Stimulated activated CD4-positive, alpha-beta T cell treated with anti-CD3 and anti-CD28 coated beads, Interleukin-4, amount 100 ng/mL, for 24 hours (primary cell): ENCODE measurements around the gene FKBP2.

Experiments
- DNase-seq: peaks from one replicate; pipeline ENCODE4 v3.0.0-alpha.2; 2020

Gene FKBP2

GRCh38 chr11:64219755-64220154 lies 21.1 kb upstream of the FKBP2 start:
- no peak for DNase-seq

DNA sequence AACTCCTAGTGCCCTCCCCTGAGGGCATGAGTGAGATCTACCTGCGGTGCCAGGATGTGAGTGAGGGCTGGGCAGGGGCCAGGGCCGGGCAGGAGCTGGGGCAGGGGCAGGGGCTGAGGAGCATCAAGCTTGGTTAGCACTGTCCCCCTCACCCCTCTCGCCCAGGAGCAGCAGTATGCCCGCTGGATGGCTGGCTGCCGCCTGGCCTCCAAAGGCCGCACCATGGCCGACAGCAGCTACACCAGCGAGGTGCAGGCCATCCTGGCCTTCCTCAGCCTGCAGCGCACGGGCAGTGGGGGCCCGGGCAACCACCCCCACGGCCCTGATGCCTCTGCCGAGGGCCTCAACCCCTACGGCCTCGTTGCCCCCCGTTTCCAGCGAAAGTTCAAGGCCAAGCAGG lies 20.6 kb upstream of the FKBP2 start:
- no peak for DNase-seq

GRCh38 chr11:64220798-64221197 lies 20.1 kb upstream of the FKBP2 start:
- no peak for DNase-seq

GRCh38 chr11:64222651-64223000 lies 18.3 kb upstream of the FKBP2 start:
- DNase-seq = no peak

GRCh38 chr11:64223001-64223651 lies 17.8 kb upstream of the FKBP2 start:
- DNase-seq = no peak

GRCh38 chr11:64224151-64224890 lies 16.6 kb upstream of the FKBP2 start:
- DNase-seq = no peak

DNA sequence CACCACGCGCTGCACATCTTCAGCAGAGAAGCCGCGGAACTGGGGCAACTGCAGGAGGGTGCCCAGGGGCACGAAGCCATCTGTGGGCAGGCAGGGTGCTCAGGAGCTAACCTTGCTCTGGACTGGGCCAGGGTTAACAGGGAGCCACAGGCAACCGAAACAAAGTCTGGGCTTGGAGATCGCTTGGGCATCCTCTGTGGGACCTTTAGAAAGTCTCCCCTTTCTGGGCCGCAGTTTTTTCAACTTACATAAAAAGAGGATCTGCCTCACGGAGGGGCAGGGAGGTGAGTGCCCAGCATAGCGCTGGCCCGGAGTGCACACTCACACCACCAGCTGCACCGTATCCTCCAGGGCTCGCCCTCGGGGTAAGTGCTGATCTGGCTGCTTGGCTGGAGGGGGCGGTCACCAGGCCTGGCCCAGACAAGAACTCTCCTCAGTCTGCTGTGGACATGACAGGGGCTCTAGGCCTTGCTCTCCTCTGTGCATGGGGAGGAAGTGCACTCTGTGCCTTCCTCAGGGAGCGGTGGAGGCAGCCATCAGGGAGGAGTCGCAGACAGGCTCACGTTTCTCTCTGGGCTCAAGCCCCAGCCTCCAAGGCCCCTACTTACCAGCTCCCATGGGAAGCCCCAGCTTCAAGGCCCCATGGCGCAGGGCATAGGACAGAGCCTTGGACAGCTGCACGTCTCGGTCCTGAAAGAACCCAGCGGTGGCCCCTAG lies 15.8 kb upstream of the FKBP2 start:
- DNase-seq = no peak

DNA sequence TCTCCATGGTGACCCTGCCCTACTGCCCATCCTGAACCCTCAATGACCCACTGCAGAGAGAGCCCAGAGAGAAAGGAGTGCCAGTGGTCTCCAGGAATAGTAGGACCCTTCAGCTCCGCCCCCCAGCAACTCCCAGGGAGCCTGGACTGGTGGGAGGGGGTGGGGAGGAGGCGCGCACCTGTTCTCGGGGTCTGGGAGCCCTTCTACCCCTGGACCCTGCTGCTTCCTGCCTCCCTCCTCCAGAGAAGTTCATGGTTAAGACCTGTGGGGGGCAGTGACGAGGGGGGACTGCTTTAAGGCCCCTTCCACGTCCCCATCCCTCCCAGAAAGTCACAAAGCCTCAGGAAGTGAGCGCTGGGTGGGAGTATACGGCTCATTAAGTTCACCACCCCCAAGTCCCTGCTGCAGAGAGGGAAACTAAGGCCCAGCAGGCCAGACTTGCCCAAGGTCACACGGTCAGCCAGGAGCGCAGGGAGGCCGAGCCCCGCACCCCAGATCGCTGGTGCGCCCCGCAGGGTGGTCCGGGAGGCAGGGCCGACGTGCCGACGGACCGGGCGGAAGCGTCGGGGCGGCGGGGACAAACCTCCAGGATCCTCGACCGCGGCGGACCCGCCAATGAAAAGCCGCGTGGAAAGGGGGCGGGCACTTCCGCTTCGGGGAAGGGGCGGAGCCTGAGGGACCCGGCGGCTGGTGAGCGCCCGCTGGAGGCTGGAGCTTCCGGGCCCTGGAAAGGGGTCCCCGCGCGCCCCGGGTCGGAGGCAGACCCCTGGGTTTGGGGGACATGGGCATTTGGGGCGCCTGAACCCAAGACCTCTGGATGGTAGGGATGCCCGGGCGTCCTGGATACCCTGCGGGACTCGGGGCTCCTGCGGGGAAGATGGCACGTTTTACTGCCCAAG lies 15.0 kb upstream of the FKBP2 start, which contains the start of the genes NUDT22 and TRPT1:
Gene NUDT22, plus strand, starts transcription at position 667 of the 899 bp plus-strand sequence. CDS start 379 bp downstream, outside the sequence.
Gene TRPT1, minus strand, starts transcription at position 579 of the 899 bp plus-strand sequence. Its CDS starts 326 bp downstream, at position 253.
- DNase-seq = peak; percentile 93

DNA sequence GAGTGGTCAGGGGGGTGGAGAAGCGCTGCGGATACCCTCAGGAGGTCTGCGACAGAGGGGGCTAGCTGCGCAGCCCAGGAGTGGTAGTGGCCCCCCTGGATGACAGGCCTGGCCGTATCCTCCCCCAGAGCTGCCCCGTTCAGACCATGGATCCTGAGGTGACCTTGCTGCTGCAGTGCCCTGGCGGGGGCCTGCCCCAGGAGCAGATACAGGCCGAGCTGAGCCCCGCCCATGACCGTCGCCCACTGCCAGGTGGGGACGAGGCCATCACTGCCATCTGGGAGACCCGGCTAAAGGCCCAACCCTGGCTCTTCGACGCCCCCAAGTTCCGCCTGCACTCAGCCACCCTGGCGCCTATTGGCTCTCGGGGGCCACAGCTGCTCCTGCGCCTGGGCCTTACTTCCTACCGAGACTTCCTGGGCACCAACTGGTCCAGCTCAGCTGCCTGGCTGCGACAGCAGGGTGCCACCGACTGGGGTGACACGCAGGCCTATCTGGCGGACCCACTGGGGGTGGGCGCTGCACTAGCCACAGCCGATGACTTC lies 14.3 kb upstream of the FKBP2 start:
- peak; percentile 62 for DNase-seq

- no peak for DNase-seq
Measured at GRCh38 chr11:64227405-64227956, 13.4 kb upstream of the FKBP2 start.

DNA sequence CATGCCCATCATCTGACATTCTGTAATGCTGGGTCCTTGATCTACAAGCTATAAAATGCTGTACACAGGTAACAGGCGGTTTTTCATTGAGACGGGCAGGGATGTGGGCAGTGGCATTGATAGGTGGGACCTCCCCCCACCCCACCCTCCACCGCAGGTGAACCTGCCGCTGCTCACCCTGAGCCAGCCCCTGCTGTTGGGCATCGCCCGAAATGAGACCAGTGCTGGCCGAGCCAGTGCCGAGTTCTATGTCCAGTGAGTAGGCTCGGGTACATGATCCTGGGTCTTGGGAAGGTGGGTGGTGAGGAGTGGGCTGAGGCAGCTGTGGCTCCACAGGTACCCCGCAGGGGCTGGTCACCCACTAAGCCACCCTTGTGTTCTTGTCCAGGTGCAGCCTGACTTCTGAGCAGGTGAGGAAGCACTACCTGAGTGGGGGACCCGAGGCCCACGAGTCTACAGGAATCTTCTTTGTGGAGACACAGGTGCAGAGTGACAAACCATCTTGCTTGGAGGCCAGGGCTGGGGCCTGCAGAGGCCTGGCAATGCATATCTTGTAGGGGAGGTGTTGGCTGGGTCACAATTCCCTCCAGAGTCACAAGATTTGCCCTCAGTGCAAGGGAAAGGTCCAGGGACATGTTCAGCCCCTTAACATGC lies 11.7 kb upstream of the FKBP2 start:
- no peak for DNase-seq

DNA sequence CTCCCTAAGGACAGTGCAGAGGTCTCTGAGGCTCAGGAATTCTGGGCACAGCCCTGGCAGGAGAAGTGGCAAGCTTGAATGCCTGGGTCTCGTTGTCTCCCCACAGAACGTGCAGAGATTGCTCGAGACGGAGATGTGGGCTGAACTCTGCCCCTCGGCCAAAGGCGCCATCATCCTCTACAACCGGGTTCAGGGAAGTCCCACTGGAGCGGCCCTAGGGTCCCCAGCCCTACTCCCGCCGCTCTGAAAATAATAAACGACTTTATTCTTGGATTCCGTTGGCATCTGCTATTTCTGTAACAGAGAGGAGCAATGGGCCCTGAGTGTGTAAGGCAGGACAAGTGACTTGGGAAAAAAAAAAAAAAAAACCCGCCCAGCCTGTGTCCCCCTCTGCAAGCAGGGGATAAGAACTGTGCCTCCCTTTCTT lies 11.1 kb upstream of the FKBP2 start:
- no peak for DNase-seq

GRCh38 chr11:64230171-64230984 lies 10.5 kb upstream of the FKBP2 start, which contains the start of gene DNAJC4:
Gene DNAJC4, plus strand, starts transcription at chr11:64230548. Its CDS starts 307 bp downstream, at chr11:64230855.
- peak; percentile 91 for DNase-seq

- DNase-seq = no peak
Measured at GRCh38 chr11:64230985-64231365, 9.9 kb upstream of the FKBP2 start.

DNA sequence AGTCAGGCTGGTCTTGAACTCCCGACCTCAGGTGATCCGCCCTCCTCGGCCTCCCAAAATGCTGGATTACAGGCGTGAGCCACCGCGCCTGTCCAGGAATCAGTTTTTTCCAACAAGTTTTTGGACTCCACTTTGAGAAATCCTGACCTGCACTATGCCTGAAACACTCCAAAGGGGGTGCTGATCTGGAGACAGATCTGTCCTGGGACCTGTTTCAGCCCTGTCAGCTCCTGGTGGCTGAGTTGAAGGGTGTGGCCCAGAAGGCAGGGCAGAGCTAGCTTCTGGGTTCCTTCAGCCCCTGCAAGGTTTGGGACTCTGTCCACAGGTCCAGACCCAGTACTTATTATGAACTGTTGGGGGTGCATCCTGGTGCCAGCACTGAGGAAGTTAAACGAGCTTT lies 9.3 kb upstream of the FKBP2 start:
- no peak for DNase-seq

DNA sequence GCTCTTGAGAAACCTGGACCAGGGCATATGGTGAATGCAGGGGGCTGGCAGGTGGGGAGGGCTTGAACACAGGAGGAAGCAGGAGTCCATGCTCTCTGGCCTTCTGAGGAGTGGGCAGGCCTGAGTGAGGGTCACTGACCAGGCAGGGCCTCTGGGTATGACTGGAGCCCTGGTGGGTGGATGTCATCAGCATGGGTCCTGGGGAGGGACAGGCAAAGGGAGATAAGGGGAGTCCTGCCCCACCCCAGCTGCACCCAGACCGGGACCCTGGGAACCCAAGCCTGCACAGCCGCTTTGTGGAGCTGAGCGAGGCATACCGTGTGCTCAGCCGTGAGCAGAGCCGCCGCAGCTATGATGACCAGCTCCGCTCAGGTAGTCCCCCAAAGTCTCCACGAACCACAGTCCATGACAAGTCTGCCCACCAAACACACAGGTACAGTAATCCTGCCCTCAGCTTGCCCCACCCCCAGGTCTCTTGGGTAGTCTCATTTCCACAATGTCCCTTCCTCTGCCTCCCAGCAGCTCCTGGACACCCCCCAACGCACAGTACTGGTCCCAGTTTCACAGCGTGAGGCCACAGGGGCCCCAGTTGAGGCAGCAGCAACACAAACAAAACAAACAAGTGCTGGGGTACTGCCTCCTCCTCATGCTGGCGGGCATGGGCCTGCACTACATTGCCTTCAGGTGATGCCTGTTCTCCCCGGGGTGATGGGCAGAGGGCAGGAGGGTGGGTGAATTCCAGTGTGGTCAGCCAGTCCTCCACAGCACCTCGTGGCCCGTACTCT lies 8.5 kb upstream of the FKBP2 start:
- DNase-seq = no peak

- no peak for DNase-seq
Measured at GRCh38 chr11:64232967-64233315, 8.0 kb upstream of the FKBP2 start.

DNA sequence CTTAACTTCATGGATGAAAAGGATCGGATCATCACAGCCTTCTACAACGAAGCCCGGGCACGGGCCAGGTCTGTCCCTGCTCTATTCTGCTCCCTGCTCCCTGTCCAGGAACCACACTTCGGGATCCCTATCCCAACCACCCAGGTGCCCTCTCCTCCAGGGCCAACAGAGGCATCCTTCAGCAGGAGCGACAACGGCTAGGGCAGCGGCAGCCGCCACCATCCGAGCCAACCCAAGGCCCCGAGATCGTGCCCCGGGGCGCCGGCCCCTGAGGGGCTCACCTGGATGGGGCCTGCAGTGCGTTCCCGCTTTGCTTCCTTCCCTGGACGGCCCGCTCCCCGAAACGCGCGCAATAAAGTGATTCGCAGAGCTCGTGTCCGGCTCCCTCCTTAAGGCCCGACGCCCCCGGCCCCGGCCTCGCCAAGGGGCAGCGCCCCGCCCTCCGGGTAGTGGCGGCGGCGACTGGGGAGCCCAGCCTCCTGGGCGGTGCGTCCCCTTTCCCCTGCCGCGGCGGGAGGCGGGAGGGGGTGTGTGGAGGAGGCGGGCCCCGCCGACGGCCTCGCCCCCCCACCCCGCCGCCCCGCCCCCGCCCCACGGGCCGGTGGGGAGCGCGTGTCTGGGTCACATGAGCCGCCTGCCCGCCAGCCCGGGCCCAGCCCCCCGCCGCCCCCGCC lies 6.8 kb upstream of the FKBP2 start, which contains the start of gene VEGFB:
Gene VEGFB, plus strand, starts transcription at position 672 of the 674 bp plus-strand sequence. CDS start 250 bp downstream, outside the sequence.
- DNase-seq = peak; percentile 64
